Loucy (cell line): ENCODE results near the gene ARVCF.
A peak's percentile ranks its signal among the peaks of the same experiment; 100 is the strongest.

Experiments used
- H2AFZ ChIP-seq: fragments of 200-600 bp; sonication (generic); 2 replicates; pipeline ENCODE4 v1.6.0; 2016; ENCODE audit warnings: antibody characterized with exemption, mild to moderate bottlenecking, low read length, moderate library complexity
- H3F3A ChIP-seq: fragments of 200-600 bp; 2 replicates; pipeline ENCODE4 v1.6.0; 2016; ENCODE audit warnings: antibody characterized with exemption, low read depth, mild to moderate bottlenecking
- H3K27me3 ChIP-seq: fragments of 200-600 bp; sonication (generic); 2 replicates; pipeline ENCODE4 v1.6.1; 2014; ENCODE audit warnings: low read length, mild to moderate bottlenecking; ENCODE audit not compliant: insufficient read depth, poor library complexity, severe bottlenecking
- H3K36me3 ChIP-seq: fragments of 200-600 bp; sonication (generic); 2 replicates; pipeline ENCODE4 v1.6.1; 2016; ENCODE audit warnings: low read length; ENCODE audit not compliant: insufficient read depth
- H3K4me1 ChIP-seq: fragments of 200-600 bp; sonication (generic); 2 replicates; pipeline ENCODE4 v1.5.1; 2014; ENCODE audit warnings: low read length, mild to moderate bottlenecking; ENCODE audit not compliant: insufficient read depth, poor library complexity, severe bottlenecking
- H3K4me2 ChIP-seq: fragments of 200-600 bp; sonication (generic); 2 replicates; pipeline ENCODE4 v1.6.0; 2014; ENCODE audit warnings: antibody characterized with exemption, low read length, low read depth, mild to moderate bottlenecking; ENCODE audit not compliant: poor library complexity, severe bottlenecking
- H3K4me3 ChIP-seq: fragments of 200-600 bp; sonication (generic); 2 replicates; pipeline ENCODE4 v1.5.1; 2014; ENCODE audit warnings: low read length, mild to moderate bottlenecking, mixed read lengths; ENCODE audit not compliant: poor library complexity, severe bottlenecking
- H3K79me2 ChIP-seq: fragments of 200-600 bp; sonication (generic); 2 replicates; pipeline ENCODE4 v1.6.1; 2014; ENCODE audit warnings: low read length; ENCODE audit not compliant: insufficient read depth
- H3K9ac ChIP-seq: fragments of 200-600 bp; sonication (generic); 2 replicates; pipeline ENCODE4 v1.6.0; 2014; ENCODE audit warnings: mild to moderate bottlenecking, low read depth, low read length, moderate library complexity; ENCODE audit not compliant: poor library complexity, severe bottlenecking
- H3K9me2 ChIP-seq: fragments of 200-600 bp; sonication (generic); replicated peaks from 2 replicates; pipeline ENCODE4 v1.6.1; 2016; ENCODE audit warnings: low read depth, low read length, mixed read lengths
- H3K9me3 ChIP-seq: fragments of 200-600 bp; sonication (generic); 2 replicates; pipeline ENCODE4 v1.6.1; 2014; ENCODE audit warnings: mild to moderate bottlenecking, antibody characterized with exemption, low read length, low read depth; ENCODE audit not compliant: insufficient read depth
- H4K20me1 ChIP-seq: fragments of 200-600 bp; sonication (generic); 2 replicates; pipeline ENCODE4 v1.6.0; 2014; ENCODE audit warnings: antibody characterized with exemption, low read length, mild to moderate bottlenecking; ENCODE audit not compliant: insufficient read depth, poor library complexity, severe bottlenecking
- CTCF ChIP-seq: fragments of 200-600 bp; sonication (generic); conservative IDR thresholded peaks from 2 replicates; pipeline ENCODE4 v1.5.1; 2014; ENCODE audit warnings: mild to moderate bottlenecking, antibody characterized with exemption, low read length
- EZH2phosphoT487 ChIP-seq: fragments of 200-600 bp; IDR thresholded peaks from 2 replicates; pipeline ENCODE4 v1.6.1; 2018; ENCODE audit warnings: antibody characterized with exemption, mild to moderate bottlenecking, moderate library complexity, borderline replicate concordance

Gene ARVCF

GRCh38 chr22:20060700-20061480 lies 44.3 kb upstream of the ARVCF start:
- H3K4me2 ChIP-seq, result no peak overlapping the region
- H3K27me3 ChIP-seq, result no peaks in the 10 kb centered on the region
- H3K9ac ChIP-seq, result no peak overlapping the region
- no peak overlapping the region for H3K4me3 ChIP-seq
- no peaks in the 10 kb centered on the region; the same call in 1 of the 2 replicates for H3K36me3 ChIP-seq
- no peak overlapping the region for H2AFZ ChIP-seq
- no peaks in the 10 kb centered on the region for H4K20me1 ChIP-seq
- no peaks in the 10 kb centered on the region for H3K9me3 ChIP-seq
- no peaks in the 10 kb centered on the region for H3K79me2 ChIP-seq
- TF ChIP-seq EZH2phosphoT487, result no peak
- peak; percentile 52 for TF ChIP-seq CTCF
- no peaks in the 10 kb centered on the region for H3F3A ChIP-seq
- H3K4me1 ChIP-seq, result no peaks in the 10 kb centered on the region
- H3K9me2 ChIP-seq, result no peaks in the 10 kb centered on the region

- no peak overlapping the region for H2AFZ ChIP-seq
- no peaks in the 10 kb centered on the region for H3F3A ChIP-seq
- H3K27me3 ChIP-seq, result no peaks in the 10 kb centered on the region
- no peaks in the 10 kb centered on the region for H3K9me3 ChIP-seq
- no peak overlapping the region for H3K4me3 ChIP-seq
- H3K4me1 ChIP-seq, result no peaks in the 10 kb centered on the region
- no peaks in the 10 kb centered on the region for H3K9me2 ChIP-seq
- no peak overlapping the region for H3K4me2 ChIP-seq
- peaks cover under 1% of the 10 kb centered on the region; the same call in 1 of the 2 replicates for H3K36me3 ChIP-seq
- no peaks in the 10 kb centered on the region for H4K20me1 ChIP-seq
- no peak for TF ChIP-seq EZH2phosphoT487
- no peak for TF ChIP-seq CTCF
- no peaks in the 10 kb centered on the region for H3K79me2 ChIP-seq
- no peak overlapping the region for H3K9ac ChIP-seq
These were observed 42.6 kb upstream of the ARVCF start for GRCh38 chr22:20058989-20059770.

GRCh38 chr22:20057596-20058268 lies 41.1 kb upstream of the ARVCF start:
- no peak overlapping the region for H3K4me3 ChIP-seq
- no peak overlapping the region for H2AFZ ChIP-seq
- no peak overlapping the region for H3K4me2 ChIP-seq
- no peaks in the 10 kb centered on the region for H3K27me3 ChIP-seq
- H3K9me3 ChIP-seq, result no peaks in the 10 kb centered on the region
- no peaks in the 10 kb centered on the region for H3K79me2 ChIP-seq
- TF ChIP-seq EZH2phosphoT487, result no peak
- no peak overlapping the region for H3K9ac ChIP-seq
- no peaks in the 10 kb centered on the region for H3K9me2 ChIP-seq
- no peaks in the 10 kb centered on the region for H3K4me1 ChIP-seq
- H4K20me1 ChIP-seq, result no peaks in the 10 kb centered on the region
- peaks cover 9% of the 10 kb centered on the region; the same call in 1 of the 2 replicates for H3K36me3 ChIP-seq
- no peaks in the 10 kb centered on the region for H3F3A ChIP-seq
